Osteocyte (in vitro differentiated cells): ENCODE measurements around the gene GABARAP. TPM values are rescaled to one million over a fixed set of nuclear protein-coding genes. Genes with fewer than 3 reads are reported as not detected.

Source experiments
- DNase-seq: peaks from one replicate; pipeline ENCODE4 v3.0.0; 2021; ENCODE audit warnings: mixed read lengths; ENCODE audit not compliant: unreplicated experiment; ENCODE audit errors: extremely low spot score
- H3K27ac Mint-ChIP-seq: one replicate; pipeline ENCODE4 v1.8.0; 2021; ENCODE audit warnings: mild to moderate bottlenecking, mixed read lengths; ENCODE audit not compliant: unreplicated experiment
- H3K27me3 Mint-ChIP-seq: one replicate; pipeline ENCODE4 v1.8.0; 2021; ENCODE audit warnings: mixed read lengths; ENCODE audit not compliant: unreplicated experiment
- H3K36me3 Mint-ChIP-seq: one replicate; pipeline ENCODE4 v1.8.0; 2021; ENCODE audit warnings: mixed read lengths; ENCODE audit not compliant: unreplicated experiment
- H3K4me1 Mint-ChIP-seq: one replicate; pipeline ENCODE4 v1.8.0; 2021; ENCODE audit warnings: mixed read lengths; ENCODE audit not compliant: unreplicated experiment
- H3K4me3 Mint-ChIP-seq: one replicate; pipeline ENCODE4 v1.8.0; 2021; ENCODE audit warnings: mild to moderate bottlenecking, moderate library complexity, mixed read lengths; ENCODE audit not compliant: unreplicated experiment
- H3K9me3 Mint-ChIP-seq: one replicate; pipeline ENCODE4 v1.8.0; 2021; ENCODE audit warnings: mixed read lengths; ENCODE audit not compliant: unreplicated experiment
- CTCF ChIP-seq: fragments of 200-600 bp; sonication (generic); IDR thresholded peaks from 2 replicates; pipeline ENCODE4 v1.5.0; 2021; ENCODE audit warnings: antibody characterized with exemption, mild to moderate bottlenecking, moderate library complexity
- total RNA-seq: library from RNA; stranded (reverse); gene quantifications from 2 replicates; pipeline ENCODE4 v1.2.1, GENCODE V29; 2021

GABARAP gene
- total RNA-seq, 1 donor from 2014 or later, result 642 TPM

GRCh38 chr17:7281074-7281952 lies 39.1 kb upstream of the GABARAP start, which contains the start of gene SLC2A4:
TSS of gene SLC2A4 (plus strand) at chr17:7281718. CDS start at chr17:7281935, 217 bp downstream.
- peak; percentile 96 for DNase-seq
- Mint-ChIP-seq H3K4me3 (peak within 1 kb of the TSS; percentile 76), H3K27me3 (peaks cover 18% of the 10 kb centered on the region), H3K27ac (peak within 1 kb of the TSS; percentile 70), H3K4me1 (peaks cover 21% of the 10 kb centered on the region), H3K36me3 (no peaks in the 10 kb centered on the region), H3K9me3 (no peaks in the 10 kb centered on the region)
- no peak for TF ChIP-seq CTCF

- peak; percentile 91 for TF ChIP-seq CTCF
- peak overlapping the region; percentile 70 for H3K27ac Mint-ChIP-seq
- H3K4me1 Mint-ChIP-seq, result peaks cover 21% of the 10 kb centered on the region
- H3K4me3 Mint-ChIP-seq, result peak overlapping the region; percentile 76
- peak; percentile 90 for DNase-seq
- peaks cover 14% of the 10 kb centered on the region for H3K27me3 Mint-ChIP-seq
- H3K9me3 Mint-ChIP-seq, result no peaks in the 10 kb centered on the region
- H3K36me3 Mint-ChIP-seq, result no peaks in the 10 kb centered on the region
These were observed 38.3 kb upstream of the GABARAP start for GRCh38 chr17:7280519-7281073.

GRCh38 chr17:7279448-7279847 lies 37.2 kb upstream of the GABARAP start:
- Mint-ChIP-seq H3K4me3 (no peak overlapping the region), H3K9me3 (no peaks in the 10 kb centered on the region), H3K4me1 (peaks cover 21% of the 10 kb centered on the region), H3K27ac (no peak overlapping the region), H3K27me3 (peaks cover 14% of the 10 kb centered on the region), H3K36me3 (no peaks in the 10 kb centered on the region)
- DNase-seq, result no peak
- no peak for TF ChIP-seq CTCF

GRCh38 chr17:7266784-7267183 lies 24.5 kb upstream of the GABARAP start:
- Mint-ChIP-seq H3K4me3 (no peak overlapping the region), H3K27ac (peak overlapping the region; percentile 9), H3K36me3 (no peaks in the 10 kb centered on the region), H3K4me1 (peaks cover 35% of the 10 kb centered on the region), H3K9me3 (no peaks in the 10 kb centered on the region), H3K27me3 (peaks cover 17% of the 10 kb centered on the region)
- no peak for DNase-seq
- TF ChIP-seq CTCF, result no peak

GRCh38 chr17:7263801-7264078 lies 21.5 kb upstream of the GABARAP start:
- TF ChIP-seq CTCF, result no peak
- Mint-ChIP-seq H3K27me3 (peaks cover 14% of the 10 kb centered on the region), H3K9me3 (no peaks in the 10 kb centered on the region), H3K4me3 (peak overlapping the region; percentile 34), H3K36me3 (peaks cover 2% of the 10 kb centered on the region), H3K4me1 (peaks cover 40% of the 10 kb centered on the region), H3K27ac (no peak overlapping the region)
- no peak for DNase-seq
